Nephron (organoid): ENCODE measurements around the gene RPLP2.

Experiments
- H3K27ac Mint-ChIP-seq, 3 experiments: 2 replicates each; pipeline ENCODE4 v1.8.0; 2020; ENCODE audit warnings: mixed read lengths in 3 of 3, mild to moderate bottlenecking in 2 of 3, moderate library complexity in 1 of 3
- H3K27me3 Mint-ChIP-seq: 2 replicates; pipeline ENCODE4 v1.8.0; 2021; ENCODE audit warnings: low read depth, mild to moderate bottlenecking, moderate library complexity, mixed read lengths
- H3K36me3 Mint-ChIP-seq: 2 replicates; pipeline ENCODE4 v1.8.0; 2020; ENCODE audit warnings: low read depth, mixed read lengths
- H3K4me1 Mint-ChIP-seq: 2 replicates; pipeline ENCODE4 v1.8.0; 2020; ENCODE audit warnings: mixed read lengths
- H3K4me3 Mint-ChIP-seq, 3 experiments: 2 replicates each; pipeline ENCODE4 v1.8.0; 2020; ENCODE audit warnings: mild to moderate bottlenecking in 3 of 3, mixed read lengths in 3 of 3, moderate library complexity in 2 of 3
- H3K9me3 Mint-ChIP-seq: 2 replicates; pipeline ENCODE4 v1.8.0; 2020; ENCODE audit warnings: mixed read lengths
- CTCF ChIP-seq, 3 experiments: fragments of 200-600 bp; sonication (generic); IDR thresholded peaks; one replicate each; pipeline ENCODE4 v1.5.0; 2021; ENCODE audit warnings: antibody characterized with exemption in 3 of 3; ENCODE audit not compliant: unreplicated experiment in 3 of 3

RPLP2 gene

GRCh38 chr11:796565-797295 lies 13.0 kb upstream of the RPLP2 start:
- H3K27ac Mint-ChIP-seq: peak overlapping the region; percentile 87 to 98 (median 94)

GRCh38 chr11:797296-798092 lies 12.3 kb upstream of the RPLP2 start:
- H3K27me3 Mint-ChIP-seq: no peaks in the 10 kb centered on the region
- peak overlapping the region; percentile 87 to 98 (median 94) for H3K27ac Mint-ChIP-seq
- H3K36me3 Mint-ChIP-seq: no peaks in the 10 kb centered on the region
- TF ChIP-seq CTCF (IDR thresholded peaks at IDR 0.05; ENCODE audit: unreplicated experiment in 3 of 3): no peak
- peak overlapping the region; percentile 91 to 95 (median 94) for H3K4me3 Mint-ChIP-seq
- H3K9me3 Mint-ChIP-seq: no peaks in the 10 kb centered on the region
- H3K4me1 Mint-ChIP-seq: peaks cover 14% of the 10 kb centered on the region

More at GRCh38 chr11:796565-797295, 13.0 kb upstream of the RPLP2 start:
- H3K9me3 Mint-ChIP-seq: no peaks in the 10 kb centered on the region
- no peaks in the 10 kb centered on the region for H3K27me3 Mint-ChIP-seq
- TF ChIP-seq CTCF (IDR thresholded peaks at IDR 0.05; ENCODE audit: unreplicated experiment in 3 of 3): no peak
- H3K4me1 Mint-ChIP-seq: peaks cover 14% of the 10 kb centered on the region
- peak overlapping the region; percentile 91 to 95 (median 94) for H3K4me3 Mint-ChIP-seq
- H3K36me3 Mint-ChIP-seq: no peaks in the 10 kb centered on the region

- H3K27ac Mint-ChIP-seq: peak within 1 kb of the TSS; percentile 87 to 98 (median 94)
- peak within 1 kb of the TSS; percentile 91 to 95 (median 94) for H3K4me3 Mint-ChIP-seq
- H3K9me3 Mint-ChIP-seq: no peaks in the 10 kb centered on the region
- no peaks in the 10 kb centered on the region for H3K36me3 Mint-ChIP-seq
- no peaks in the 10 kb centered on the region for H3K27me3 Mint-ChIP-seq
- peak; percentile 84 to 87 (median 86) for TF ChIP-seq CTCF (IDR thresholded peaks at IDR 0.05; ENCODE audit: unreplicated experiment in 3 of 3)
- H3K4me1 Mint-ChIP-seq: peaks cover 14% of the 10 kb centered on the region
These were observed 11.6 kb upstream of the RPLP2 start, which contains the start of gene SLC25A22 for GRCh38 chr11:798093-798713. Gene SLC25A22 (minus strand): TSS chr11:798281. CDS start chr11:795006, 3,275 bp downstream.

GRCh38 chr11:799641-800316 lies 10.0 kb upstream of the RPLP2 start:
- H3K4me1 Mint-ChIP-seq: peaks cover 14% of the 10 kb centered on the region
- no peaks in the 10 kb centered on the region for H3K36me3 Mint-ChIP-seq
- no peak for TF ChIP-seq CTCF (IDR thresholded peaks at IDR 0.05; ENCODE audit: unreplicated experiment in 3 of 3)
- H3K9me3 Mint-ChIP-seq: no peaks in the 10 kb centered on the region
- no peak overlapping the region for H3K27ac Mint-ChIP-seq
- H3K27me3 Mint-ChIP-seq: no peaks in the 10 kb centered on the region
- H3K4me3 Mint-ChIP-seq: peak overlapping the region in 1 of 3 experiments; percentile 34

- Mint-ChIP-seq H3K27me3 (no peaks in the 10 kb centered on the region), H3K36me3 (no peaks in the 10 kb centered on the region), H3K9me3 (no peaks in the 10 kb centered on the region), H3K4me3 (peak overlapping the region in 2 of 3 experiments; percentile 34 to 36), H3K27ac (no peak overlapping the region), H3K4me1 (peaks cover 14% of the 10 kb centered on the region)
- TF ChIP-seq CTCF (IDR thresholded peaks at IDR 0.05; ENCODE audit: unreplicated experiment in 3 of 3): no peak
These were observed 9.3 kb upstream of the RPLP2 start for GRCh38 chr11:800473-800872.
